Measurements from ENCODE around the gene FRMPD2.

DNA sequence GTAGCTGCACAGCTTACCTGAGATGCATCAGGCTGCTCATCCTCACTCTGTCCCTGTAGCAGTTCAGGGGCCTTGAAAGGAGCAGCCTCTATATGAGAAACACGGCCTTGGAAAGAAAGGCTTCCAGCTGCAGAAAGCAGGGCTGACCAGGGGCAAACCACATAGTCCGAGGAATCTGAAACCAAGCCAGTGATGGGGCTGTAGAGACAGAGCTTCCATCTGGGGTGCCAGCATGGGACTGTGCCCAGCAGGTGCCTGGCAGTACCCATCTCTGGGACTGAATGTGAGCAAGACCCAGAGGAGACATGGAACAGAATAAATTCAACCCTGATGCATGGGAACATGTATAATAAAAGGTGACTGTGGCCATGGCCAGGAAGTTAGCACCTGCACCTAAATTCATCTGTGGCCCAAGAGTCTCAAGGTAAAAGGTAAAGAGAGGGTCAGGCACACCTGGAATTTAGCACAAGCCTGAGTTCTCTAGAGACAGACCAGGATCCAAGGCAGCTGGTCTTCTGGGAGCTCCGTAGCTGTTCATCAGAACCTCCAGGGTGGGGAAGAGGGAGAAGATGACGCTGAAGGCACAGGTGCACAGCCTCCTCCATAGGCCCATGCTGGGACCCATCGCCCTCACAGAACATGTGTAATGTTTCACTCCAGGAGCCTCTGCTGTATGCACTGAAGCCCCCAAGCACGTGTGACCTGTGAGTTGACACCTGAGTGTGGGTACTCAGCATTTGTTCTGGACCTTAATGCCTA is 25.3 kb downstream of the FRMPD2 start:
- TF ChIP-seq EZH2 (IDR thresholded peaks at IDR 0.05; ENCODE audit: insufficient read depth, poor library complexity, severe bottlenecking) = no peak
- no peak for TF ChIP-seq EZH2phosphoT487 (IDR thresholded peaks at IDR 0.05; ENCODE audit: insufficient read depth, low read depth)
